HepG2 (cell line): ENCODE measurements around the gene MFAP4.

Experiments
- KDM5B ChIP-seq: sonication (generic); formaldehyde crosslinking; IDR thresholded peaks from 2 replicates; pipeline ENCODE4 v1.4.0; 2020; ENCODE audit warnings: missing genetic modification reagents, mild to moderate bottlenecking, borderline replicate concordance
- KLF11 ChIP-seq: IDR thresholded peaks from 2 replicates; pipeline ENCODE4 v1.6.1; 2016; ENCODE audit warnings: missing compliant biosample characterization
- ZBTB38 ChIP-seq: sonication (generic); formaldehyde crosslinking; IDR thresholded peaks from 2 replicates; pipeline ENCODE4 v1.5.1; 2020; ENCODE audit warnings: mild to moderate bottlenecking, missing genetic modification reagents
- ZNF530 ChIP-seq: sonication (generic); formaldehyde crosslinking; IDR thresholded peaks from 2 replicates; pipeline ENCODE4 v1.5.0; 2020; ENCODE audit warnings: low read depth, mild to moderate bottlenecking, missing genetic modification reagents
- ZNF614 ChIP-seq: IDR thresholded peaks from 2 replicates; pipeline ENCODE4 v1.6.1; 2018; ENCODE audit warnings: missing biosample characterization, missing genetic modification reagents, inconsistent platforms, borderline replicate concordance
- TF ChIP-seq, protein P1 (sequence below): sonication (generic); formaldehyde crosslinking; IDR thresholded peaks from 2 replicates; pipeline ENCODE4 v1.4.0; 2020; ENCODE audit warnings: missing genetic modification reagents, low read depth, mild to moderate bottlenecking, borderline replicate concordance
- TF ChIP-seq, protein P2 (sequence below): sonication (generic); formaldehyde crosslinking; IDR thresholded peaks from one replicate; pipeline ENCODE4 v1.5.1; 2020; ENCODE audit warnings: mild to moderate bottlenecking, missing genetic modification reagents; ENCODE audit errors: not compliant biosample characterization
- TF ChIP-seq, protein P3 (sequence below): sonication (generic); formaldehyde crosslinking; IDR thresholded peaks from 2 replicates; pipeline ENCODE4 v1.5.0; 2020; ENCODE audit warnings: mild to moderate bottlenecking, missing genetic modification reagents, moderate library complexity
- TF ChIP-seq, protein P4 (sequence below): sonication (generic); formaldehyde crosslinking; IDR thresholded peaks from 2 replicates; pipeline ENCODE4 v1.4.0; 2020; ENCODE audit warnings: mild to moderate bottlenecking, missing genetic modification reagents

DNA sequence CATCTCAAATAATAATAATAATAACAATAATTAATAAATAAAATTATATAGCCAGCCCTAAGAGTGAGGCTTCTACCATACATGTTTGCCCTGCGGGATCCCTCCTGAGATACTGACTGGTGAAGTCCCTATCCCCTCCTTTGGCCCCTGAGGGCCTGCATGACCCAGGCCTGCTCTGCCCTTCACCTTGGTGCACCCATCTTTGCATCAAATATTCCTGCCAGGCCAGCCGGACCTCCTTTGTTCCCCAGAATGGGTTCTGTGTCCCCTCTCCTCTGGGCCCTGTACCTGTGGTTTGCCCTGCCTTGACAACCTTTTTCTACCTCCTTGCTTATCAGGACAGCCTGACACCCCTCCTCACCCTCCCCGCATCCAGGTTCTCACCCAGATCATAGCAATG, 22.1 kb upstream of the MFAP4 start:
- TF ChIP-seq KDM5B (CRISPR knock-in tag) (no peak), ZNF530 (no peak), ZBTB38 (CRISPR knock-in tag) (no peak), ZNF614 (no peak), KLF11 (CRISPR knock-in tag) (no peak)
- TF ChIP-seq, protein P1, sequence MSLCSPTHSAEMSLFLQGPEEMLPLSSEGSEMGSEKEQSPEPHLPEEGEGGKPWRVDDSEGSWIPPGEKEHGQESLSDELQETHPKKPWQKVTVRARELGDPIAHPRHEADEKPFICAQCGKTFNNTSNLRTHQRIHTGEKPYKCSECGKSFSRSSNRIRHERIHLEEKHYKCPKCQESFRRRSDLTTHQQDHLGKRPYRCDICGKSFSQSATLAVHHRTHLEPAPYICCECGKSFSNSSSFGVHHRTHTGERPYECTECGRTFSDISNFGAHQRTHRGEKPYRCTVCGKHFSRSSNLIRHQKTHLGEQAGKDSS = no peak
- TF ChIP-seq, protein P2, sequence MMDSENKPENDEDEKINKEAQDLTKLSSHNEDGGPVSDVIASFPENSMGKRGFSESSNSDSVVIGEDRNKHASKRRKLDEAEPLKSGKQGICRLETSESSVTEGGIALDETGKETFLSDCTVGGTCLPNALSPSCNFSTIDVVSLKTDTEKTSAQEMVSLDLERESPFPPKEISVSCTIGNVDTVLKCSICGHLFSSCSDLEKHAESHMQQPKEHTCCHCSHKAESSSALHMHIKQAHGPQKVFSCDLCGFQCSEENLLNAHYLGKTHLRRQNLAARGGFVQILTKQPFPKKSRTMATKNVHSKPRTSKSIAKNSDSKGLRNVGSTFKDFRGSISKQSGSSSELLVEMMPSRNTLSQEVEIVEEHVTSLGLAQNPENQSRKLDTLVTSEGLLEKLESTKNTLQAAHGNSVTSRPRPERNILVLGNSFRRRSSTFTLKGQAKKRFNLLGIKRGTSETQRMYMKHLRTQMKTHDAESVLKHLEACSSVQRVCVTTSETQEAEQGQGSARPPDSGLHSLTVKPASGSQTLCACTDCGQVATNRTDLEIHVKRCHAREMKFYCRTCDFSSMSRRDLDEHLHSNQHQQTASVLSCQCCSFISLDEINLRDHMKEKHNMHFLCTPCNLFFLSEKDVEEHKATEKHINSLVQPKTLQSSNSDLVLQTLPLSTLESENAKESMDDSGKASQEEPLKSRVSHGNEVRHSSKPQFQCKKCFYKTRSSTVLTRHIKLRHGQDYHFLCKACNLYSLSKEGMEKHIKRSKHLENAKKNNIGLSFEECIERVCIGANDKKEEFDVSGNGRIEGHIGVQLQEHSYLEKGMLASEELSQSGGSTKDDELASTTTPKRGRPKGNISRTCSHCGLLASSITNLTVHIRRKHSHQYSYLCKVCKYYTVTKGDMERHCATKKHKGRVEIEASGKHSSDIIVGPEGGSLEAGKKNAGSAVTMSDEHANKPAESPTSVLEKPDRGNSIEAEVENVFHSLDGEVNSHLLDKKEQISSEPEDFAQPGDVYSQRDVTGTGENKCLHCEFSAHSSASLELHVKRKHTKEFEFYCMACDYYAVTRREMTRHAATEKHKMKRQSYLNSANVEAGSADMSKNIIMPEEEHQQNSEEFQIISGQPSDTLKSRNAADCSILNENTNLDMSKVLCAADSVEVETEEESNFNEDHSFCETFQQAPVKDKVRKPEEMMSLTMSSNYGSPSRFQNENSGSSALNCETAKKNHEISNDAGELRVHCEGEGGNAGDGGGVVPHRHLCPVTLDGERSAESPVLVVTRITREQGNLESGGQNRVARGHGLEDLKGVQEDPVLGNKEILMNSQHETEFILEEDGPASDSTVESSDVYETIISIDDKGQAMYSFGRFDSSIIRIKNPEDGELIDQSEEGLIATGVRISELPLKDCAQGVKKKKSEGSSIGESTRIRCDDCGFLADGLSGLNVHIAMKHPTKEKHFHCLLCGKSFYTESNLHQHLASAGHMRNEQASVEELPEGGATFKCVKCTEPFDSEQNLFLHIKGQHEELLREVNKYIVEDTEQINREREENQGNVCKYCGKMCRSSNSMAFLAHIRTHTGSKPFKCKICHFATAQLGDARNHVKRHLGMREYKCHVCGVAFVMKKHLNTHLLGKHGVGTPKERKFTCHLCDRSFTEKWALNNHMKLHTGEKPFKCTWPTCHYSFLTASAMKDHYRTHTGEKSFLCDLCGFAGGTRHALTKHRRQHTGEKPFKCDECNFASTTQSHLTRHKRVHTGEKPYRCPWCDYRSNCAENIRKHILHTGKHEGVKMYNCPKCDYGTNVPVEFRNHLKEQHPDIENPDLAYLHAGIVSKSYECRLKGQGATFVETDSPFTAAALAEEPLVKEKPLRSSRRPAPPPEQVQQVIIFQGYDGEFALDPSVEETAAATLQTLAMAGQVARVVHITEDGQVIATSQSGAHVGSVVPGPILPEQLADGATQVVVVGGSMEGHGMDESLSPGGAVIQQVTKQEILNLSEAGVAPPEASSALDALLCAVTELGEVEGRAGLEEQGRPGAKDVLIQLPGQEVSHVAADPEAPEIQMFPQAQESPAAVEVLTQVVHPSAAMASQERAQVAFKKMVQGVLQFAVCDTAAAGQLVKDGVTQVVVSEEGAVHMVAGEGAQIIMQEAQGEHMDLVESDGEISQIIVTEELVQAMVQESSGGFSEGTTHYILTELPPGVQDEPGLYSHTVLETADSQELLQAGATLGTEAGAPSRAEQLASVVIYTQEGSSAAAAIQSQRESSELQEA (CRISPR knock-in tag) = no peak
- TF ChIP-seq, protein P3, sequence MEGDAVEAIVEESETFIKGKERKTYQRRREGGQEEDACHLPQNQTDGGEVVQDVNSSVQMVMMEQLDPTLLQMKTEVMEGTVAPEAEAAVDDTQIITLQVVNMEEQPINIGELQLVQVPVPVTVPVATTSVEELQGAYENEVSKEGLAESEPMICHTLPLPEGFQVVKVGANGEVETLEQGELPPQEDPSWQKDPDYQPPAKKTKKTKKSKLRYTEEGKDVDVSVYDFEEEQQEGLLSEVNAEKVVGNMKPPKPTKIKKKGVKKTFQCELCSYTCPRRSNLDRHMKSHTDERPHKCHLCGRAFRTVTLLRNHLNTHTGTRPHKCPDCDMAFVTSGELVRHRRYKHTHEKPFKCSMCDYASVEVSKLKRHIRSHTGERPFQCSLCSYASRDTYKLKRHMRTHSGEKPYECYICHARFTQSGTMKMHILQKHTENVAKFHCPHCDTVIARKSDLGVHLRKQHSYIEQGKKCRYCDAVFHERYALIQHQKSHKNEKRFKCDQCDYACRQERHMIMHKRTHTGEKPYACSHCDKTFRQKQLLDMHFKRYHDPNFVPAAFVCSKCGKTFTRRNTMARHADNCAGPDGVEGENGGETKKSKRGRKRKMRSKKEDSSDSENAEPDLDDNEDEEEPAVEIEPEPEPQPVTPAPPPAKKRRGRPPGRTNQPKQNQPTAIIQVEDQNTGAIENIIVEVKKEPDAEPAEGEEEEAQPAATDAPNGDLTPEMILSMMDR (CRISPR knock-in tag) = no peak
- TF ChIP-seq, protein P4, sequence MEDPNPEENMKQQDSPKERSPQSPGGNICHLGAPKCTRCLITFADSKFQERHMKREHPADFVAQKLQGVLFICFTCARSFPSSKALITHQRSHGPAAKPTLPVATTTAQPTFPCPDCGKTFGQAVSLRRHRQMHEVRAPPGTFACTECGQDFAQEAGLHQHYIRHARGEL (CRISPR knock-in tag) = no peak
